NOMO-1 treated with DMSO at 0.1 percent for 48 hours (cell line): ENCODE measurements around the gene KYNU.
"Not testable (repeated sequence)": the region's sequence is repeated elsewhere in the genome, so short reads cannot be mapped to it uniquely, and the experiment has no call there.

Experiments
- DNase-seq: peaks from one replicate; lab custom pipeline; 2025; ENCODE audit not compliant: unreplicated experiment; lab: John Stamatoyannopoulos, UW

KYNU gene

DNA sequence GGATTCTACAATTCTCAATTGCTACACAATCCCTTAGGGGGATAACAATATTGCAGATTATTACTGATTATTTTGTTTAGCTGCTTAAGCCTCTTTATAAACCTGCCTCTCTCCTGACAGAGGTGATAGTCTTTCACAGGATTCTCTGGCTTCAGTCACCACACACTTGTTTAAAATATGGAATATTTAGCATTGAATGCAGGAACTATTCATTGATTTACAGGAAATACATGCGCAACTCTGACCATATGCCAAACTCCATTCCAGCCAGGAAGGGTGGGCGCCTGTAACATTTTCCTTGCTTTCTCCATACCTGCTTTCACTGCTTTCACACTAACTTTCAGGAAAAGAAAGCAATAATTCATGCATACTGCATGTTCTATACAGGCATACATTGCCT, 207.0 kb downstream of the KYNU start:
- no peak for DNase-seq

DNA sequence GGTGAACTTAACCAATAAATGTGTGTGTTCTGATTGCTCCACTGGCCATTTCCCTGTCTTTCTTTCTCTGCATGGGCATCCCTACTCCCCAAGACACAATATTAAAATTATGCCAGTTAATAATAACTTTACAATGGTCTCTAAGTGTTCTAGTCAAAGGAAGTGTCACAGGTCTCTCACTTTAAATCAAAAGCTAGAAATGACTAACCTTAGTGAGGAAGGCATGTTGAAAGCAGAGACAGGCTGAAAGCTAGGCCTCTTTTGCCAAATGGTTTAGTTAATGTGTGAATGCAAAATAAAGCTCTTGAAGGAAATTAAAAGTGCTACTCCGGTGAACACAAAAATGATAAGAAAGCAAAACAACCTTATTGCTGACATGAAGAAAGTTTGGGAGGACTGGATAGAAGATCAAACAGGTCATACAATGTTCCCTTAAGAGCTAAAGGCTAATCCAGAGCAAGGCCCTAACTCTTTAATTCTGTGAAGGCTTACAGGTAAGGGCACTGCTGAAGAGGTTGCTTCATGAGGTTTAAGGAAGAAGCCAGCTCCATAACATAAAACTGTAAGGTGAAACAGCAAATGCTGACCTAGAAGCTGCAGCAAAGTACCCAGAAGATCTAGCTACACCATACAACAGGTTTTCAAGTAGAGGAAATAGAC, 207.8 kb downstream of the KYNU start:
- no peak for DNase-seq

DNA sequence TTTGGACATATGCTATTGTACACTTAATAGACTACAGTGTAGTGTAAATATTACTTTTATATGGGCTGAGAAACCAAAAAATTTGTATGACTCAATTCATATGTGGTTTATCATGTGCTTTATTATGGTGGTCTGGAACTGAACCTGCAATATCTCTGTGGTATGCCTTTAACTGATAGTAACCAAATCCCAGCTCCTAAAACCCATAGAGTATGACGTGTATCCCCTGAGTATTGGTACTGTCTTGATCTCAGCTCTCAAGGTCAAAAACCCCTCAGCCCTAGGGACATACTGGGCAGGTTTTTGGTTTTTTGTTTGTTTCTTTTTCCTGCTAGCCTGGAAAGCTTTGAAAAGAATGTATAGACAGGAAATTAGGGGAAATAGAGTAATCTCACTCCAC, 209.6 kb downstream of the KYNU start:
- no peak for DNase-seq

DNA sequence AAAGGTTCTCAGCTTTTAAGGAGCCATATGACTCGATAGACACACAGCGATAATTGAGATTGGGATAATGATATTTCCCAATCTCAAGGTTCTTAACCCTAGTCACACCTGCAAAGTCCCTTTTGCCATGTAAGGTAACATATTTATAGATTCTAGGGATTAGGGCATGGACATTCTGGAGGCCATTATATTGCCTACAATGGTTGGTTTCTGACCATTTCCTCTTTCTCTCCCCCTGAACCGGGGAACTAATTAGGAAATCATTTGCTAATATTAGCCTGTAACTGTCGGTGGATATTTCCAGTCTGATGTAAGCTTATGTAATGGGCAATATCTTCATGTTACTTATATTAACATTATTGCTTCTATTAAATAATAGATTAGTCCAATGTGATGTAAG, 210.9 kb downstream of the KYNU start:
- peak; percentile 24 for DNase-seq

DNA sequence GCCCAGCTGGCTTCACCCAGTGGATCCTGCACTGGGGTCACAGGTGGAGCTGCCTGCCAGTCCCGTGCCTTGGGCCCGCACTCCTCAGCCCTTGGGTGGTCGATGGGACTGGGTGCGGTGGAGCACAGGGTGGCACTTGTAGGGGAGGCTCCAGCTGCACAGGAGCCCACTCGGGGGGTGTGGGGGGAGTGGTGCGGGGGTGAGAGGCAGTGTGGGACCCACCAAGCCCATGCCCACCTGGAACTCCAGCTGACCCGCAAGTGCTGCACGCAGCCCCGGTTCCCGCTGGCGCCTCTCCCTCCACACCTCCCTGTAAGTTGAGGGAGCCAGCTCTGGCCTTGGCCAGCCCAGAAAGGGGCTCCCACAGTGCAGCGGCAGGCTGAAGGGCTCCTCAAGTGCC, 212.1 kb downstream of the KYNU start:
- not testable (repeated sequence) for DNase-seq
